ENCODE measurements around the gene BTF3L4. TPM values are rescaled to one million over a fixed set of nuclear protein-coding genes. Genes with fewer than 3 reads are reported as not detected.

BTF3L4 gene
- total RNA-seq, 1 experiment from 2014 or later, result 33.8 TPM

DNA sequence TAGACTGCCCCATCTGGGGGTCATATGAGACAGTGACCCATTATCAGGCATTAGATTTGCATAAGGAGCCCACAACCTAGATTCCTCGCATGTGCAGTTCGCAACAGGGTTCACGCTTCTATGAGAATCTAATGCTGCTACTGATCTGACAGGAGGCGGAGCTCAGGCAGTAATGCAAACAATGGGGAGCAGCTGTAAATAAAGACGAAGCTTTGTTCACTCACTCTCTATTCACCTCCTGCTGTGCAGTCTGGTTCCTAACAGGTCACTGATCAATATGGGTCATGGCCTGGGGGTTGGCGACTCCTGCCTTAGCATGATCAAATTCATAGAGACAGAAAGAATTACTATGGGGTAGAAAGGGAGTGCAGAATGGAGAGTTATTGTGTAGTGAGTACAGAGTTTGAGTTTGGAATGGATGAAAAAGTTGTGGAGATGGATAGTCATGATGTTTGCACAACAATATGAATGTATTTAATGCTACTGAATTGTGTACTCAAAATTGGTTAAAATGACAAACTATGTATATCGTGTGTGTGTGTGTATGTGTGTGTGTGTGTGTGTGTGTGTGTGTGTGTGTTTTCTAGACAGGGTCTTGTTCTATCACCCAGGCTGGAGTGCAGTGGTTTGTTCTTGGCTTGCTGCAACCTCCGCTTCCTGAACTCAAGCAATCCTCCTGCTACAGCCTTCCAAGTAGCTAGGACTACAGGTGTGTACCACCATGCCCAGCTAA, 42.2 kb downstream of the BTF3L4 start:
- no TSS peak for BruUV-seq (replicated peaks)
- Histone ChIP-seq H3K4me3 (ENCODE audit: low read length) (no peak overlapping the region), H3K27ac (ENCODE audit: low read length) (no peak overlapping the region), H3F3A (ENCODE audit: low read length, unreplicated experiment) (no peaks in the 10 kb centered on the region), H3K79me2 (ENCODE audit: low read length) (no peaks in the 10 kb centered on the region), H3K27me3 (ENCODE audit: low read length) (no peaks in the 10 kb centered on the region), H3K9ac (ENCODE audit: low read length) (no peak overlapping the region), H4K20me1 (ENCODE audit: low read length) (no peaks in the 10 kb centered on the region), H3K4me1 (ENCODE audit: insufficient read depth, low read length) (no peaks in the 10 kb centered on the region), H3K9me2 (replicated peaks; ENCODE audit: low read length) (no peaks in the 10 kb centered on the region), H3K4me2 (ENCODE audit: low read length) (no peak overlapping the region), H2AFZ (ENCODE audit: low read length) (no peak overlapping the region), H3K9me3 (ENCODE audit: low read length) (no peaks in the 10 kb centered on the region), H3K36me3 (ENCODE audit: low read depth, low read length) (no peaks in the 10 kb centered on the region)
- DNase-seq, result no peak
- POLR2A ChIA-PET (ENCODE audit: unreplicated experiment), result no interaction called here
- ATAC-seq, result peak; percentile 24; the same call in 1 of the 2 replicates
- CTCF ChIA-PET, result no interaction called here
- intact Hi-C loops (cut with micrococcal nuclease), result no loop called here
- TF ChIP-seq EZH2 (IDR thresholded peaks at IDR 0.05; ENCODE audit: low read length, unreplicated experiment) (no peak), EZH2phosphoT487 (IDR thresholded peaks at IDR 0.05; ENCODE audit: borderline replicate concordance, low read length) (no peak)
- TF ChIP-seq, protein P1, sequence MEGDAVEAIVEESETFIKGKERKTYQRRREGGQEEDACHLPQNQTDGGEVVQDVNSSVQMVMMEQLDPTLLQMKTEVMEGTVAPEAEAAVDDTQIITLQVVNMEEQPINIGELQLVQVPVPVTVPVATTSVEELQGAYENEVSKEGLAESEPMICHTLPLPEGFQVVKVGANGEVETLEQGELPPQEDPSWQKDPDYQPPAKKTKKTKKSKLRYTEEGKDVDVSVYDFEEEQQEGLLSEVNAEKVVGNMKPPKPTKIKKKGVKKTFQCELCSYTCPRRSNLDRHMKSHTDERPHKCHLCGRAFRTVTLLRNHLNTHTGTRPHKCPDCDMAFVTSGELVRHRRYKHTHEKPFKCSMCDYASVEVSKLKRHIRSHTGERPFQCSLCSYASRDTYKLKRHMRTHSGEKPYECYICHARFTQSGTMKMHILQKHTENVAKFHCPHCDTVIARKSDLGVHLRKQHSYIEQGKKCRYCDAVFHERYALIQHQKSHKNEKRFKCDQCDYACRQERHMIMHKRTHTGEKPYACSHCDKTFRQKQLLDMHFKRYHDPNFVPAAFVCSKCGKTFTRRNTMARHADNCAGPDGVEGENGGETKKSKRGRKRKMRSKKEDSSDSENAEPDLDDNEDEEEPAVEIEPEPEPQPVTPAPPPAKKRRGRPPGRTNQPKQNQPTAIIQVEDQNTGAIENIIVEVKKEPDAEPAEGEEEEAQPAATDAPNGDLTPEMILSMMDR (conservative IDR thresholded peaks at IDR 0.05; ENCODE audit: low read depth, low read length), result no peak

DNA sequence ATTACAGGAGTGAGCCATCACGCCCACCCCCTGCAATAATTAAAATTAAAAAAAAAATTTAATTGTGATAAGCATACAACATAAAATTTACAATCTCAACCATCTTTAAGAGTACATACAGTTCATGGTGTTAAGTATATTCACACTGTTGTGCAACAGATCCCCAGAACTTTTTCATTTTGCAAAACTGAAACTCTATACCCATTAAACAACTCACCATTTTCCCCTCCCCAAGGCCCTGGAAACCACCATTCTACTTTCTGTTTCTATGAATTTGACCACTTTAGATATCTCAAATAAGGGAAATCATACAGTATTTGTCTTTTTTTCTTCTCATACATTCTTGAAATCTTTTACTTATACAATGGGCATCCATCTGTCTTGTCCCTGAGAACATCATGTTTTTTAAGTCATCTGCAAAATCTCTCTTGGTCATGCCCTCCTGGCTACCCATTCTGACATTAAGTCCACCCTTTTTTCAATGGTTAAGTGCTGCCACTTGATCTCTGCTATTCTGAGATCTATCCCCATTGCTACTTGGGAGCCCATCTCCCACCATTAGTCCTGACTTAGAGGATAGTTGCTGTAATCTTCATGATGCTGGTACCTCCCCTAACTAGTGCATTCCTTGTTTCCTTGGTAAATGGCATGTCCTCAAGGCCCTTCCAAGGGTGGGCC, 46.4 kb downstream of the BTF3L4 start:
- no peak for TF ChIP-seq EZH2phosphoT487 (IDR thresholded peaks at IDR 0.05; ENCODE audit: borderline replicate concordance, low read length)
- TF ChIP-seq, protein P1 (conservative IDR thresholded peaks at IDR 0.05; ENCODE audit: low read depth, low read length), result no peak
- TF ChIP-seq EZH2 (IDR thresholded peaks at IDR 0.05; ENCODE audit: low read length, unreplicated experiment), result no peak
- no peaks in the 10 kb centered on the region for H3K36me3 ChIP-seq (ENCODE audit: low read depth, low read length)
- no peak for DNase-seq
- no peaks in the 10 kb centered on the region for H3K27me3 ChIP-seq (ENCODE audit: low read length)
- H3K27ac ChIP-seq (ENCODE audit: low read length), result no peak overlapping the region
- no peak overlapping the region for H3K9ac ChIP-seq (ENCODE audit: low read length)
- no peaks in the 10 kb centered on the region for H3F3A ChIP-seq (ENCODE audit: low read length, unreplicated experiment)
- no peak for ATAC-seq
- BruUV-seq (replicated peaks), result no TSS peak
- H3K79me2 ChIP-seq (ENCODE audit: low read length), result no peaks in the 10 kb centered on the region
- H2AFZ ChIP-seq (ENCODE audit: low read length), result no peak overlapping the region
- no peaks in the 10 kb centered on the region for H3K9me3 ChIP-seq (ENCODE audit: low read length)
- no peak overlapping the region for H3K4me3 ChIP-seq (ENCODE audit: low read length)
- H3K4me2 ChIP-seq (ENCODE audit: low read length), result no peak overlapping the region
- intact Hi-C loops (cut with micrococcal nuclease), result no loop called here
- H3K4me1 ChIP-seq (ENCODE audit: insufficient read depth, low read length), result no peaks in the 10 kb centered on the region
- no peaks in the 10 kb centered on the region for H3K9me2 ChIP-seq (replicated peaks; ENCODE audit: low read length)
- POLR2A ChIA-PET (ENCODE audit: unreplicated experiment), result no interaction called here
- CTCF ChIA-PET, result no interaction called here
- H4K20me1 ChIP-seq (ENCODE audit: low read length), result no peaks in the 10 kb centered on the region

DNA sequence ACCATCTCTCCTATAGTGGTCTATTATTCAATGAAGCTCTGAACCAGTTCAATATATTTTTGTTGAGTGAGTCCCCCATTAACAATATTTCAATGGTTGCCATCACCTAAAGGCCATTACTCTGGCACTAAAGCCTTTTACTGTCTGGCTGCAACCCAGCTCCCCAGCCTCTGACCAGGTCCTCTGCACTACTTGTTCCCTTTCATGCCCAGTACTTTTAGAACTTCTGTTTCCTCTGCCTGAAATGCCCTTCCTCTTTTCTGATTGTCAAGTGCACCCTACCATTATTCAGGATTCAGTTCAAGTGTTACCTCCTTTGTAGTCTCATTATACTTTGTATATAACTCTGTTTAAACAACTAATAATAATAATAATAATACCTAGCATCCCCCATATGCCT, 55.4 kb downstream of the BTF3L4 start:
- intact Hi-C loops (cut with micrococcal nuclease), result no loop called here
- no peak overlapping the region for H3K4me2 ChIP-seq (ENCODE audit: low read length)
- no peak for ATAC-seq
- H3K9me3 ChIP-seq (ENCODE audit: low read length), result no peaks in the 10 kb centered on the region
- H3K4me3 ChIP-seq (ENCODE audit: low read length), result no peak overlapping the region
- H4K20me1 ChIP-seq (ENCODE audit: low read length), result no peaks in the 10 kb centered on the region
- no peaks in the 10 kb centered on the region for H3F3A ChIP-seq (ENCODE audit: low read length, unreplicated experiment)
- TF ChIP-seq EZH2phosphoT487 (IDR thresholded peaks at IDR 0.05; ENCODE audit: borderline replicate concordance, low read length), result no peak
- TF ChIP-seq EZH2 (IDR thresholded peaks at IDR 0.05; ENCODE audit: low read length, unreplicated experiment), result no peak
- TF ChIP-seq, protein P1 (conservative IDR thresholded peaks at IDR 0.05; ENCODE audit: low read depth, low read length), result no peak
- no peaks in the 10 kb centered on the region for H3K9me2 ChIP-seq (replicated peaks; ENCODE audit: low read length)
- H3K4me1 ChIP-seq (ENCODE audit: insufficient read depth, low read length), result no peaks in the 10 kb centered on the region
- H3K9ac ChIP-seq (ENCODE audit: low read length), result no peak overlapping the region
- H3K27me3 ChIP-seq (ENCODE audit: low read length), result no peaks in the 10 kb centered on the region
- no peak overlapping the region for H3K27ac ChIP-seq (ENCODE audit: low read length)
- no TSS peak for BruUV-seq (replicated peaks)
- H2AFZ ChIP-seq (ENCODE audit: low read length), result no peak overlapping the region
- no peaks in the 10 kb centered on the region for H3K36me3 ChIP-seq (ENCODE audit: low read depth, low read length)
- CTCF ChIA-PET, result no interaction called here
- DNase-seq, result no peak
- no peaks in the 10 kb centered on the region for H3K79me2 ChIP-seq (ENCODE audit: low read length)
- POLR2A ChIA-PET (ENCODE audit: unreplicated experiment), result no interaction called here
